H1 (cell line): Measurements from ENCODE around the gene GRIA4. TPM values are rescaled to one million over a fixed set of nuclear protein-coding genes. Genes with fewer than 3 reads are reported as not detected.

Experiments
- CTCF ChIA-PET: fragments of 300-600 bp; sonication (Branson Sonifier 250); formaldehyde crosslinking; loops from one replicate; lab custom pipeline; 2021; ENCODE audit not compliant: partially characterized antibody; lab: Charles Lee
- POLR2A ChIA-PET: fragments of 300-600 bp; sonication (Branson Sonifier 250); formaldehyde crosslinking; loops from one replicate; lab custom pipeline; 2021; ENCODE audit warnings: inconsistent platforms; ENCODE audit not compliant: partially characterized antibody; lab: Charles Lee
- DNase-seq, 2 experiments: peaks; one replicate each; pipeline versions ENCODE4 v3.0.0 to v3.0.0-alpha.2; 2010 to 2022; ENCODE audit warnings: low spot score in 2 of 2, low read depth in 1 of 2, mixed read lengths in 1 of 2
- FAIRE-seq: peaks from 2 replicates; lab custom pipeline; 2011; peaks lifted over from hg19 to GRCh38; lab: Jason Lieb, UNC
- H2AFZ ChIP-seq: 2 replicates; pipeline ENCODE4 v1.8.1; 2012; ENCODE audit warnings: low read length, inconsistent platforms
- H2AK5ac ChIP-seq: 2 replicates; pipeline ENCODE4 v1.6.1; 2013; ENCODE audit warnings: low read depth, low read length
- H2BK120ac ChIP-seq: replicated peaks from 2 replicates; pipeline ENCODE3; 2013; ENCODE audit warnings: low read depth, low read length, inconsistent platforms
- H2BK12ac ChIP-seq: 2 replicates; pipeline ENCODE4 v1.6.1; 2013; ENCODE audit warnings: low read depth, low read length
- H2BK15ac ChIP-seq: 2 replicates; pipeline ENCODE4 v1.6.1; 2013; ENCODE audit warnings: low read length
- H2BK20ac ChIP-seq: 2 replicates; pipeline ENCODE4 v1.6.1; 2013; ENCODE audit warnings: low read length
- H2BK5ac ChIP-seq: 2 replicates; pipeline ENCODE4 v1.6.1; 2013; ENCODE audit warnings: low read depth, low read length
- H3K14ac ChIP-seq: 2 replicates; pipeline ENCODE4 v1.6.1; 2013; ENCODE audit warnings: inconsistent platforms; ENCODE audit not compliant: insufficient read length
- H3K18ac ChIP-seq: 2 replicates; pipeline ENCODE4 v1.6.1; 2013; ENCODE audit warnings: low read length; ENCODE audit errors: extremely low read depth
- H3K23ac ChIP-seq: 2 replicates; pipeline ENCODE4 v1.6.1; 2013; ENCODE audit warnings: inconsistent platforms; ENCODE audit not compliant: insufficient read length
- H3K23me2 ChIP-seq: 2 replicates; pipeline ENCODE4 v1.6.1; 2013; ENCODE audit warnings: low read depth, low read length
- H3K27ac ChIP-seq: 2 replicates; pipeline ENCODE4 v1.6.1; 2011; ENCODE audit warnings: low read depth, low read length, inconsistent platforms
- H3K27me3 ChIP-seq, 4 experiments: replicated peaks in 1 of 4; 1 replicate in 1 of 4; 2 replicates in 3 of 4; pipeline versions ENCODE4 v1.6.1 to v1.8.1; 2011 to 2013; ENCODE audit warnings: low read length in 3 of 4, mild to moderate bottlenecking in 3 of 4, inconsistent platforms in 2 of 4, mixed read lengths in 2 of 4, moderate library complexity in 1 of 4; ENCODE audit not compliant: control insufficient read depth in 3 of 4, insufficient read depth in 3 of 4; ENCODE audit errors: extremely low read depth in 1 of 4
- H3K36me3 ChIP-seq, 4 experiments: 2 replicates each; pipeline versions ENCODE4 v1.6.1 to v1.8.1; 2011 to 2013; ENCODE audit warnings: mild to moderate bottlenecking in 4 of 4, low read length in 3 of 4, moderate library complexity in 2 of 4, control low read depth in 1 of 4, inconsistent platforms in 1 of 4; ENCODE audit not compliant: insufficient read depth in 4 of 4, control insufficient read depth in 2 of 4
- H3K4ac ChIP-seq: replicated peaks from 2 replicates; pipeline ENCODE3; 2013; ENCODE audit warnings: low read length, low read depth, mixed read lengths, inconsistent platforms; ENCODE audit not compliant: insufficient read length
- H3K4me1 ChIP-seq, 4 experiments: replicated peaks in 1 of 4; 1 replicate in 1 of 4; 2 replicates in 3 of 4; pipeline versions ENCODE4 v1.6.1 to v1.8.1; 2011 to 2013; ENCODE audit warnings: low read length in 3 of 4, inconsistent platforms in 2 of 4, mixed read lengths in 1 of 4; ENCODE audit not compliant: insufficient read depth in 4 of 4, control insufficient read depth in 3 of 4
- H3K4me2 ChIP-seq, 2 experiments: 2 replicates each; pipeline versions ENCODE4 v1.6.1 to v1.8.1; 2011 to 2013; ENCODE audit warnings: low read depth in 2 of 2, low read length in 2 of 2, control low read depth in 1 of 2, inconsistent platforms in 1 of 2, mild to moderate bottlenecking in 1 of 2; ENCODE audit not compliant: insufficient read depth in 1 of 2
- H3K4me3 ChIP-seq, 4 experiments: fragments of 200-600, 300-600 bp in 1 of 4; sonication (generic), shearing (Covaris generic), sonication (Bioruptor Twin) in 1 of 4; 2 replicates each; pipeline versions ENCODE4 v1.5.1 to v1.8.1; 2011 to 2016; ENCODE audit warnings: low read length in 4 of 4, low read depth in 3 of 4, control low read depth in 2 of 4, inconsistent platforms in 2 of 4, mild to moderate bottlenecking in 2 of 4, mixed read lengths in 1 of 4, moderate library complexity in 1 of 4; ENCODE audit not compliant: insufficient read depth in 2 of 4; ENCODE audit errors: extremely low read depth in 1 of 4
- H3K56ac ChIP-seq: replicated peaks from 2 replicates; pipeline ENCODE3; 2013; ENCODE audit warnings: low read depth, mild to moderate bottlenecking, mixed read lengths, low read length, inconsistent platforms; ENCODE audit not compliant: insufficient read length
- H3K79me1 ChIP-seq: 2 replicates; pipeline ENCODE4 v1.6.1; 2013; ENCODE audit warnings: low read depth, low read length, control low read depth
- H3K79me2 ChIP-seq, 2 experiments: 2 replicates each; pipeline versions ENCODE4 v1.6.1 to v1.8.1; 2012 to 2013; ENCODE audit warnings: low read length in 2 of 2, mild to moderate bottlenecking in 2 of 2, inconsistent platforms in 1 of 2; ENCODE audit not compliant: insufficient read depth in 2 of 2, control insufficient read depth in 1 of 2
- H3K9ac ChIP-seq, 4 experiments: replicated peaks in 1 of 4; 1 replicate in 1 of 4; 2 replicates in 3 of 4; pipeline versions ENCODE4 v1.6.1 to v1.8.1; 2011 to 2013; ENCODE audit warnings: low read depth in 3 of 4, low read length in 3 of 4, control low read depth in 2 of 4, mild to moderate bottlenecking in 2 of 4, moderate library complexity in 2 of 4, inconsistent platforms in 1 of 4; ENCODE audit errors: extremely low read depth in 1 of 4
- H3K9me3 ChIP-seq, 2 experiments: 2 replicates each; pipeline versions ENCODE4 v1.6.1 to v1.8.1; 2012 to 2013; ENCODE audit warnings: mild to moderate bottlenecking in 2 of 2, moderate library complexity in 2 of 2, control low read depth in 1 of 2, inconsistent platforms in 1 of 2, low read depth in 1 of 2, low read length in 1 of 2, mixed read lengths in 1 of 2; ENCODE audit not compliant: insufficient read depth in 2 of 2
- H4K20me1 ChIP-seq, 2 experiments: replicated peaks in 1 of 2; 2 replicates each; pipeline versions ENCODE3 to v1.8.1; 2011 to 2013; ENCODE audit warnings: inconsistent platforms in 2 of 2, low read length in 2 of 2, mild to moderate bottlenecking in 1 of 2; ENCODE audit not compliant: insufficient read depth in 2 of 2, control insufficient read depth in 1 of 2
- H4K5ac ChIP-seq: 2 replicates; pipeline ENCODE4 v1.6.1; 2013; ENCODE audit warnings: low read length, low read depth, mixed read lengths, inconsistent platforms; ENCODE audit not compliant: insufficient read length
- H4K8ac ChIP-seq: 2 replicates; pipeline ENCODE4 v1.8.0; 2013; ENCODE audit warnings: mild to moderate bottlenecking, moderate library complexity, low read length, inconsistent platforms; ENCODE audit not compliant: insufficient read depth; ENCODE audit errors: extremely low read depth
- H4K91ac ChIP-seq: replicated peaks from 2 replicates; pipeline ENCODE3; 2013; ENCODE audit warnings: low read length, mixed read lengths, inconsistent platforms; ENCODE audit not compliant: insufficient read length
- BRCA1 ChIP-seq: IDR thresholded peaks from 2 replicates; pipeline ENCODE4 v1.6.1; 2012; ENCODE audit warnings: low read depth, low read length, improper control_type of control experiment
- CBX5 ChIP-seq: fragments of 300-800, 300-1000 bp; sonication (generic); IDR thresholded peaks from 2 replicates; pipeline ENCODE4 v1.7.1; 2016; ENCODE audit warnings: antibody characterized with exemption, low read length, low read depth
- EP300 ChIP-seq, 2 experiments: IDR thresholded peaks; 1 replicate in 1 of 2; 2 replicates in 1 of 2; pipeline ENCODE4 v1.6.1; 2011 to 2012; ENCODE audit warnings: low read depth in 2 of 2, low read length in 2 of 2, mild to moderate bottlenecking in 2 of 2, borderline replicate concordance in 1 of 2, inconsistent platforms in 1 of 2, moderate library complexity in 1 of 2
- KDM1A ChIP-seq: fragments of 200-600, 300-600 bp; sonication (generic); IDR thresholded peaks from 2 replicates; pipeline ENCODE4 v1.7.1; 2016; ENCODE audit warnings: mild to moderate bottlenecking, low read length, borderline replicate concordance
- KDM5A ChIP-seq: fragments of 200-600 bp; IDR thresholded peaks from 2 replicates; pipeline ENCODE4 v1.7.1; 2012; ENCODE audit warnings: mild to moderate bottlenecking, low read length, inconsistent platforms, mixed read lengths
- NANOG ChIP-seq: IDR thresholded peaks from 2 replicates; pipeline ENCODE4 v1.6.1; 2011; ENCODE audit warnings: low read length, low read depth, mild to moderate bottlenecking, inconsistent platforms; ENCODE audit not compliant: insufficient read depth, poor library complexity, severe bottlenecking
- NRF1 ChIP-seq: IDR thresholded peaks from 2 replicates; pipeline ENCODE4 v1.6.1; 2011; ENCODE audit warnings: mild to moderate bottlenecking, low read depth, low read length, improper control_type of control experiment
- POLR2AphosphoS5 ChIP-seq: IDR thresholded peaks from 2 replicates; pipeline ENCODE4 v1.6.1; 2011; ENCODE audit warnings: low read depth, low read length
- SIRT6 ChIP-seq: IDR thresholded peaks from one replicate; pipeline ENCODE4 v1.7.1; 2012; ENCODE audit warnings: low read length, inconsistent platforms
- ZNF274 ChIP-seq: IDR thresholded peaks from 2 replicates; pipeline ENCODE4 v1.7.0; 2012; ENCODE audit warnings: low read length, borderline replicate concordance; ENCODE audit errors: extremely low read depth
- WGBS, 2 experiments: shearing (Covaris generic) in 1 of 2; methylation state at CpG; one replicate each; pipeline versions ENCODE4 v1.1.6 to v1.1.7; 2013 to 2015; ENCODE audit warnings: low lambda C conversion rate in 2 of 2, mixed read lengths in 2 of 2, inconsistent platforms in 1 of 2, low coverage in 1 of 2, missing lambda C conversion rate in 1 of 2; ENCODE audit not compliant: insufficient replicate concordance in 2 of 2, insufficient coverage in 1 of 2, insufficient read length in 1 of 2; ENCODE audit errors: extremely low coverage in 1 of 2, missing lambda C conversion rate in 1 of 2; 5-methylcytosine and 5-hydroxymethylcytosine counted together
- polyA plus RNA-seq, 7 experiments: library from polyadenylated mRNA; depleted of rRNA in 3 of 7; stranded (reverse) in 5 of 7; unstranded in 2 of 7; fragments of >200 nt in 5 of 7; fragments of 200-250 nt in 2 of 7; gene quantifications; 1 replicate in 5 of 7; 2 replicates in 1 of 7; 4 replicates in 1 of 7; pipeline versions ENCODE4 v1.2.1 to v1.2.3, GENCODE V29; 2011 to 2013; ENCODE audit warnings: missing spikeins in 2 of 7, mixed read lengths in 2 of 7
- total RNA-seq: library from RNA; stranded (reverse); fragmentation: NEBNext Ultra II Directional; extraction: Animal tissue kit (Norgen Biotek cat#: 25700); gene quantifications from 2 replicates; pipeline ENCODE4 v1.2.1, GENCODE V29; 2021
- TF ChIP-seq, protein P1 (sequence below), 3 experiments: IDR thresholded peaks; 1 replicate in 2 of 3; 2 replicates in 1 of 3; pipeline versions ENCODE4 v1.5.1 to v1.6.1; 2011; ENCODE audit warnings: low read length in 3 of 3, mild to moderate bottlenecking in 3 of 3, inconsistent platforms in 2 of 3, low read depth in 1 of 3, moderate library complexity in 1 of 3; ENCODE audit not compliant: insufficient read depth in 1 of 3; ENCODE audit errors: control extremely low read depth in 1 of 3

GRIA4 gene
- total and polyA plus RNA-seq, 2 of the 8 experiments (the other 6 are each of a cell fraction or from before 2014, with no cell fraction given) = 12.5 to 21.8 TPM

DNA sequence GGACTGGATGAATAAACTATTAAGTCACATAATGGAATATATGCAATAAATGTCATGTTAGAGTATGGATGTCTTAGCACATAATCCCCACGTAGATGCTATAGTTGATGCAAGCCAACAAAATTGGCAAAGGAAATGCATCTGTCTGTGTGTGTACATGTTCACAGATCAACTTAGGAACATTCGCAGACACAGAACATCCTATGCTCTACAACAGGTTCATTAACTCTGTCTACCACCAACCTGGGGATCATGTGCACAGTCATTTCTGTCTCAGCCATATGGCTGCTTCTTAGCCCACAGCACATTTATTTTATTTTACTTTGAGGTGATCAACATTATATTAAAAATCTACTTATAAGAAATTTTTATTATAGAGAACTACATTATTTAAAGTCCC, 407.2 kb downstream of the GRIA4 start:
- H2AFZ ChIP-seq = no peak overlapping the region
- no peak overlapping the region for H4K8ac ChIP-seq
- no peak overlapping the region for H2AK5ac ChIP-seq
- H3K4me2 ChIP-seq = no peak overlapping the region
- ChIA-PET POLR2A (no interaction called here), CTCF (no interaction called here)
- H2BK120ac ChIP-seq = no peak overlapping the region
- no peak overlapping the region for H2BK15ac ChIP-seq
- peaks cover 3 to 4% of the 10 kb centered on the region in 2 experiments for H4K20me1 ChIP-seq
- H3K56ac ChIP-seq = no peak overlapping the region
- H3K4me1 ChIP-seq = peaks cover 0 to 4% (median 2%) of the 10 kb centered on the region in 4 experiments; a peak in 3 of 7 replicates
- H4K5ac ChIP-seq = no peak overlapping the region
- H3K36me3 ChIP-seq = peaks cover 0 to 4% (median 0%) of the 10 kb centered on the region in 4 experiments; a peak in 1 of 8 replicates
- DNase-seq (no peak), FAIRE-seq (no peak)
- no peaks in the 10 kb centered on the region for H3K9me3 ChIP-seq
- no peak overlapping the region for H2BK12ac ChIP-seq
- H3K79me2 ChIP-seq = peaks cover 3 to 91% of the 10 kb centered on the region in 2 experiments; a peak in 3 of 4 replicates
- peak overlapping the region in 1 of 4 experiments; percentile 28; a peak in 1 of 7 replicates for H3K9ac ChIP-seq
- H3K79me1 ChIP-seq = peaks cover 4% of the 10 kb centered on the region; the same call in 1 of the 2 replicates
- 94% methylated on average over 2 of the region's 2 CpGs; no CpG with 5 or more reads in 1 of the 2 experiments for WGBS, 2 experiments
- no peaks in the 10 kb centered on the region for H3K27me3 ChIP-seq
- H3K23me2 ChIP-seq = no peaks in the 10 kb centered on the region; the same call in 1 of the 2 replicates
- no peak overlapping the region for H3K18ac ChIP-seq
- H2BK20ac ChIP-seq = no peak overlapping the region
- no peak overlapping the region for H4K91ac ChIP-seq
- H3K4ac ChIP-seq = no peak overlapping the region
- H2BK5ac ChIP-seq = no peak overlapping the region
- H3K27ac ChIP-seq = no peak overlapping the region
- no peak overlapping the region for H3K14ac ChIP-seq
- no peak overlapping the region for H3K4me3 ChIP-seq
- H3K23ac ChIP-seq = no peak overlapping the region
- TF ChIP-seq NANOG = no peak
- TF ChIP-seq POLR2AphosphoS5 = no peak
- no peak for TF ChIP-seq BRCA1
- no peak for TF ChIP-seq ZNF274
- TF ChIP-seq SIRT6 = no peak
- TF ChIP-seq NRF1 = no peak
- TF ChIP-seq EP300 (IDR thresholded peaks at IDR 0.05; ENCODE audit: borderline replicate concordance in 1 of 2, low read depth in 2 of 2, low read length in 2 of 2) = no peak
- TF ChIP-seq KDM1A = no peak
- TF ChIP-seq KDM5A = no peak
- TF ChIP-seq, protein P1, sequence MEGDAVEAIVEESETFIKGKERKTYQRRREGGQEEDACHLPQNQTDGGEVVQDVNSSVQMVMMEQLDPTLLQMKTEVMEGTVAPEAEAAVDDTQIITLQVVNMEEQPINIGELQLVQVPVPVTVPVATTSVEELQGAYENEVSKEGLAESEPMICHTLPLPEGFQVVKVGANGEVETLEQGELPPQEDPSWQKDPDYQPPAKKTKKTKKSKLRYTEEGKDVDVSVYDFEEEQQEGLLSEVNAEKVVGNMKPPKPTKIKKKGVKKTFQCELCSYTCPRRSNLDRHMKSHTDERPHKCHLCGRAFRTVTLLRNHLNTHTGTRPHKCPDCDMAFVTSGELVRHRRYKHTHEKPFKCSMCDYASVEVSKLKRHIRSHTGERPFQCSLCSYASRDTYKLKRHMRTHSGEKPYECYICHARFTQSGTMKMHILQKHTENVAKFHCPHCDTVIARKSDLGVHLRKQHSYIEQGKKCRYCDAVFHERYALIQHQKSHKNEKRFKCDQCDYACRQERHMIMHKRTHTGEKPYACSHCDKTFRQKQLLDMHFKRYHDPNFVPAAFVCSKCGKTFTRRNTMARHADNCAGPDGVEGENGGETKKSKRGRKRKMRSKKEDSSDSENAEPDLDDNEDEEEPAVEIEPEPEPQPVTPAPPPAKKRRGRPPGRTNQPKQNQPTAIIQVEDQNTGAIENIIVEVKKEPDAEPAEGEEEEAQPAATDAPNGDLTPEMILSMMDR (IDR thresholded peaks at IDR 0.05; ENCODE audit: control extremely low read depth in 1 of 3, insufficient read depth in 1 of 3, low read depth in 1 of 3, low read length in 3 of 3) = no peak
- no peak for TF ChIP-seq CBX5
